ENCODE data around the gene ALDH6A1. TPM values are rescaled to one million over a fixed set of nuclear protein-coding genes. Genes with fewer than 3 reads are reported as not detected.

The ALDH6A1 gene
- total and polyA plus RNA-seq, 8 donors = 4.7 to 45.5 (median 17.0) TPM

GRCh38 chr14:74018586-74019407, 65.5 kb downstream of the ALDH6A1 start, which contains the start of the genes BBOF1 and ENTPD5:
BBOF1 (plus strand) TSS chr14:74019349; CDS start chr14:74019479, 130 bp downstream.
ENTPD5 (minus strand) TSS chr14:74019288; CDS start chr14:73988102, 31,186 bp downstream.
- H3K4me3 ChIP-seq = peak within 1 kb of the TSS; percentile 64 to 76 (median 72)
- peaks cover 6 to 23% (median 21%) of the 10 kb centered on the region in 4 donors for H3K4me1 ChIP-seq
- peak within 1 kb of the TSS; percentile 92 to 99 (median 97) for H3K27ac ChIP-seq
- no peaks in the 10 kb centered on the region for H3K27me3 ChIP-seq
- 0 to 1% (median 0%) methylated on average over 57 to 93 of the region's 93 CpGs for WGBS, 5 donors
- no peak for TF ChIP-seq CTCF (IDR thresholded peaks at IDR 0.05)
- peak; percentile 53 to 90 (median 90) for TF ChIP-seq POLR2AphosphoS5 (IDR thresholded peaks at IDR 0.05)
- DNase-seq = peak; percentile 89 to 96
- H3K9me3 ChIP-seq = no peaks in the 10 kb centered on the region
- H3K36me3 ChIP-seq = peaks cover 0 to 3% (median 0%) of the 10 kb centered on the region in 4 donors
- intact Hi-C loops (cut with DNase I; ENCODE audit: low total_unique reads) = no loop called here

- H3K4me1 ChIP-seq = peaks cover 6 to 23% (median 21%) of the 10 kb centered on the region in 4 donors
- peaks cover 0 to 5% (median 0%) of the 10 kb centered on the region in 4 donors for H3K36me3 ChIP-seq
- intact Hi-C loops (cut with DNase I; ENCODE audit: low total_unique reads) = no loop called here
- no peaks in the 10 kb centered on the region for H3K9me3 ChIP-seq
- H3K27ac ChIP-seq = peak overlapping the region; percentile 92 to 99 (median 97)
- TF ChIP-seq EP300 (IDR thresholded peaks at IDR 0.05) (no peak), POLR2A (IDR thresholded peaks at IDR 0.05) (no peak), POLR2AphosphoS5 (IDR thresholded peaks at IDR 0.05) (no peak)
- H3K27me3 ChIP-seq = no peaks in the 10 kb centered on the region
- 2 to 4% (median 2%) methylated on average over 8 of the region's 8 CpGs for WGBS, 5 donors
- no peak for DNase-seq
- peak overlapping the region; percentile 64 to 76 (median 72) for H3K4me3 ChIP-seq
These were observed 66.1 kb downstream of the ALDH6A1 start for GRCh38 chr14:74018174-74018585.

GRCh38 chr14:74015963-74016362, 68.3 kb downstream of the ALDH6A1 start:
- no peaks in the 10 kb centered on the region for H3K9me3 ChIP-seq
- peaks cover 0 to 16% (median 11%) of the 10 kb centered on the region in 4 donors for H3K36me3 ChIP-seq
- TF ChIP-seq POLR2A (IDR thresholded peaks at IDR 0.05) (no peak), EP300 (IDR thresholded peaks at IDR 0.05) (no peak), POLR2AphosphoS5 (IDR thresholded peaks at IDR 0.05) (no peak), CTCF (IDR thresholded peaks at IDR 0.05) (no peak)
- no peaks in the 10 kb centered on the region for H3K27me3 ChIP-seq
- DNase-seq = no peak
- no peak overlapping the region for H3K4me3 ChIP-seq
- peaks cover 6 to 23% (median 21%) of the 10 kb centered on the region in 4 donors for H3K4me1 ChIP-seq
- H3K27ac ChIP-seq = peak overlapping the region in 1 of 5 donors; percentile 10
- intact Hi-C loops (cut with DNase I; ENCODE audit: low total_unique reads) = no loop called here

- H3K4me3 ChIP-seq = no peak overlapping the region
- H3K36me3 ChIP-seq = peaks cover 0 to 24% (median 18%) of the 10 kb centered on the region in 4 donors
- intact Hi-C loops (cut with DNase I; ENCODE audit: low total_unique reads) = no loop called here
- no peak for DNase-seq
- 58 to 90% (median 86%) methylated on average over 3 of the region's 3 CpGs for WGBS, 5 donors
- H3K27me3 ChIP-seq = no peaks in the 10 kb centered on the region
- no peaks in the 10 kb centered on the region for H3K9me3 ChIP-seq
- no peak overlapping the region for H3K27ac ChIP-seq
- H3K4me1 ChIP-seq = peaks cover 6 to 20% (median 17%) of the 10 kb centered on the region in 4 donors
- TF ChIP-seq CTCF (IDR thresholded peaks at IDR 0.05) = no peak
- TF ChIP-seq POLR2A (IDR thresholded peaks at IDR 0.05) = no peak
- TF ChIP-seq POLR2AphosphoS5 (IDR thresholded peaks at IDR 0.05) = no peak
- no peak for TF ChIP-seq EP300 (IDR thresholded peaks at IDR 0.05)
These were observed 69.1 kb downstream of the ALDH6A1 start for GRCh38 chr14:74015176-74015575.

Measured in stomach (tissue), 9 donors.